DMS153 (cell line): ENCODE measurements around the gene ZNF519.
"Not testable (repeated sequence)": the region's sequence is repeated elsewhere in the genome, so short reads cannot be mapped to it uniquely, and the experiment has no call there.

Experiments
- DNase-seq: peaks from one replicate; lab custom pipeline; 2025; lab: John Stamatoyannopoulos, UW

The ZNF519 gene

DNA sequence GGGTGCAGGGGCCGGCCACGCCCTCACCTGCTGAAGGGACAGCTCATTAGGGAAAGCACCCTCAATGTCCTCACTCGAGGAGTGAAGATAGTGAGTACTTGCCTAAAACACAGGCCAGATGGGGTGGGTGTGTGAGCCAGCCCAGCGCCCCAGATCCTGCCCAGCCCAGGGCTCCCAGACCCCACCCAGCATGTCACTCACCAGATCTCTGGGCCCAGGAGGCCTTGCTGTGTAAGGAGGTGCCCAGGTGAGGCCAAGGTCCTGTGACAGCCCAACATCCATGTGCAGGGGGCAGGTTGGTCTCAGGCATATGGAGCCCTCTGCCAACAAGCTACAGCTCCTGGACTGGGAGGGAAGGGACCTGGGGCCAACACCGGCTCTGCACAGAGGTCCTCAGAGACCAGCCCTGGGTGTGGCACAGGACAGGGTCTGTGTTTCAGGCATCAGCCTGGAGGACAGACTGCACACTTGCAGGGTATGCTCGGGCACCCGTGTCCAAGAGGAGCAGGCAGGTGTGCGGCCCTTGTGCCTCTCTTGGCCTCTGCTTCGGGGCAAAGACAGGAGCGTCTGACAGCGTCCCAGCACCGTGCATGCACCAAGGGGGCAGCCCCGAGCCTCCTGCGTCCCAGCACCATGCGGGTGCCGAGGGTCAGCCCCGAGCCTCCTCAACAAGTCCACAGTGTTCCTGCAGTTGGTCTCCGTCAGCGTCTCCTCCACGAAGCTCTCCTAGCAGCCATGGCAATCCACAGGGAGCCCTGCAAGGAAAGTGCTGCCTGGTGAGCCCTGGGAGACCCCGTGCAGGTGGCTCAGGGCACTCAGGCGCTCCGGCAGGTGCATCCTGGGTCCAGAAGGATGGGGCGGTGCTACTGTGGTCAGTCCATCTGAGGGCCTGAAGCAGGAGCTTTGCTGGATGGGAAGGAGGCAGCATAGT is 16.0 kb upstream of the ZNF519 start:
- DNase-seq: not testable (repeated sequence)

DNA sequence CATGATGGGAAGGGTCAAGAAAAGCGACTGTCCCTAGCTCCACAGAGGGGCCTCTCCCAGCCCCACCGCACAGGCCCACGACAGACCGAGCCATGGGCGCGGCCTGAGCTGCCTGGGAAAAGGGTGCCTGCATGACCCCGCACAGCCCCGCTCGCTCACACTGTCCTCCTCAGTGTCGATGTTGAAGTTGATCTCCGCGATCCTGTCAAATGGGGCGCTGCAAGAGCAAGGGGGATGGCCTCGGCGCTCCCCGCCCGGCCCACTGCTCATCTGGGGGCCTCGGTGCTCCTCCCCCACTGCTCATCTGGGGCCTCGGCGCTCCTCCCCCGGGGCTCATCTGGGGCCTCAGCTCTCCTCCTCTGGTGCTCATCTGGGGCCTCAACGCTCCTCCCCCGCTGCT is 14.5 kb upstream of the ZNF519 start:
- not testable (repeated sequence) for DNase-seq

DNA sequence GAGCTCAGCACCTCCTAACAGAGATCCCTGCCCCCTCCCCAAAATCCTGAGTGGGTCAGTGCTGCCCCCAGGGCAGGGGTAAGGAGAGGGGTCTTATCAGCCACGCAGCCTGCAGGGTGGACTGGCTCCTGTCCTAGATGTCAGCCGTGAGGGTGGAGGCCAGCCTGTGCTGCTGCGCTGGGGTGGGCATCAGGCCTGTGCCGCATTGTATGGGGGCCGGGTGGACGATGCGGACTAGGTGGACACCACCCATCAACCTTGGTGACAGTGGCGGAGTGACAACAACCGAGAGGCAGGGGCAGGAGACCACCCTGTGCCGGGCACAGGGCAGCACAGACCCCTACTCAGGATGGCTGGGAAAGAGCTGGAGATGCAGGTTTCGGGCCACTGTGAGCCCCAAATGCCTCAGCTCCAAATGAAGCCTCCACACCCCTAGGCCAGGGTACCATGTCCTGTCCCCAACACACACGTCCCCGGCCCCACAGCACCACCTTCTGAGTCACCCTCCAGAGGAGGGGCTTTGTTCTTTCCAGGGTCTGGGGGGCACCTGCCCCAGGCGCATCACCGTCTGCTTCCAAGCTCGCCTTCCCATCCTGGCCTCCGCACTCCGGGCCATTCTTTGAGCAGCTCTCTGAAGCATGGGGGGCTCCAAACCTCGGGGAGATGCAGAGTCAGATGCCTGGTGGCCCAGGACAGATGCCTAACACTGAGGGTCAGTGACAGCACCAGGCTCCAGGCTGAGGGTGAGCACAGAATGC is 13.5 kb upstream of the ZNF519 start:
- DNase-seq: not testable (repeated sequence)

DNA sequence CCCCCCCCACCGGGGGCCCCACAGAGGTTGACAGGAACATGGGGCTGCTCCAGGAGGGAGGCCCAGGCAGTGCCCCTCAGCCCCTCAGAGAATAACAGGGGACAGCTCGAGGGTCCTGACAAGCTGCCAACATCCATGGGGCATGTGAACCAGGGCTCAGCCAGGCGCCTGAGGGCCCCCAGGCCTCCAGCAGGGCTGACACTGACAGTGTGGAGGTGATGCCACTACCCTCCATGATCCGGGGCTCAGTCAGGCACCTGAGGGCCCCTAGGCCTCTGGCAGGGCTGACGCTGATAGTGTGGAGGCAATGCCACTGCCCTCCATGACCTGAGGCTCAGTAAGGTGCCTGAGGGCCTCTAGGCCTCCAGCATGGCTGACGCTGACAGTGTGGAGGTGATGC is 12.8 kb upstream of the ZNF519 start:
- DNase-seq: not testable (repeated sequence)

DNA sequence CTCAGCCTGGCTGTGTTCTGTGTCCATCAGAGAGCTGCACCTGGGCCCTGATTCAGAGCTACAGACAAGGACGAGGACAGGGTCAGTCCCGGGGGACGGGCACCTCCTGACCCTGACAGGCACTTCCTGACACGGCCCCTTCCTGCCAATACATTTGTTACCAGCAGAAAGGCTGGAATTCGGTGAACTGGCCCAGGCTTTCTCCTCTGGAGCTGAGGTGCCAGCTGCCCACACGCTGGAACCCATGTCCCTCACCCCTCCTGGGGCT is 12.3 kb upstream of the ZNF519 start:
- DNase-seq: no peak

DNA sequence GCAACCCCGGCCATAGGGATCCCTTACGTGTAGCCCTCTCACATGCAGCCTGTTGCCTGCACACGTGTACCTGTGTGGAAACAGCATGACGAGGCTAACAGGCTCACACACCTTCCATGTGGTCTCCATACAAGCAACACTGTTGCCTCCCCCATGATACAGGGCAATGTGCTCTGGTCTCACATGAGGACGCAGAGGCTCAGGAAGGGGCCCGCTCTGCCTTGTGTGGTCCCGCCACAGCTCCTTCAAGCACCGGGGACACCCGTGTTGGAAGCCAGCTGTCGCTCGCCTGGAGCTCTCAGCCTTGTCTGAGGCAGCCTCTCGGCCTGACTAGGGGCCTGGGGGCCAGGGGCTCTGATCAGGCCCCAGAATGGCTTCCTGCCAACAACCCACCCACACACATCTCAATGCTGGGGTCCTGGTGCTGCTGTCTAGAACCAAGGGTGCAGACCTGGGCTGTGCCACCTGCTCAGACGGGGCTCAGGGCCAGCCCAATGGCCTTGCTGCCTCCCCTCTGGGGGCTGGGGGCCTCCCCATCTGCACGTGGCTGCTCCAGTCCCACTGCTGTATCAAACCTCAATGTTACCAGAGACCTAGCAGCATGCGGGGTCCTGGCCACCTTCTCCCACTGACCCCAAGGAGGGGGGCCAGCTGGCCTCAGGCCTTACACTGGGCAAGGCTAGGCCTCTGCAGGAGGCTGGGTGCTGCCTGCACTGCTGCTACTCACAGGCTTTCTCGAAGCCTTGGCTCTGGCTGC is 11.8 kb upstream of the ZNF519 start:
- DNase-seq: not testable (repeated sequence)

DNA sequence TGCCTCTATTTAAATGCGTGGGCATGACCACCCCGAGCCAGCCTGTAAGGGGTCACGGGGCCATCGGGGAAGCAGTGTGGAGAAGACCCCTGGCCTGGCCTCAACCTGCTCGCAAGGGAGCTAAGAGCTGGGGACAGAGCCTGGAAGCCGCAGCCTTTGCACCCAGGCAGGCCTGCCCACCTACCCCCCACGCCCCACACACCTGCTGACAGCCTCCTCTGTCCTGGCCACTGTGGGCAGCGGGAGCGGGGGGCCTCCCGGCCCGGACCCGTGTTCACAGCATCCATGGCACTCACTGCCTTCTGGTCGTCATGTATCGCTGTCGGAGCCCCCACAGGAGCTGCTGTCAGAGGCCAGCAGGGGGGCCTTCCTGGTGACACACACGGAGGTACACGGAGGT is 11.2 kb upstream of the ZNF519 start:
- not testable (repeated sequence) for DNase-seq

DNA sequence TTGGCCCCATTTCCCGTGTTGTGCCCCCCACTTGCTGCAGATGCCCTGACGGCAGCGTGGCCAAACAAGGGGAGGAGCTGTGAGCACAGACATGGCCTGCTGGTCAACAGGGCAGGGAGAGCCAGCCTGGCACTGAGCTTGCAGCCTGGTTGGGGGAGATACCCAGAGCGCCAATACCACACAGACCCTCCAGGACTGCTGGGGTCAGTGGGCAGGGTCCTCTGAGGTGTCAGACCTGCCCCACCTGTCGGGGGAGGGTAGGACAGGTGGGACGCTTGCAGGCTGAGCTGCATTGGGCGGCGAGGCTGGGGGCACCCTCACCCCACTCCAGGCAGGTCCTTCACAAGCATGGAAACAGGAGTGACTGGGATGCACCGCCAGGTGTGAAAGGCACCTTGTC is 9.9 kb upstream of the ZNF519 start:
- not testable (repeated sequence) for DNase-seq

DNA sequence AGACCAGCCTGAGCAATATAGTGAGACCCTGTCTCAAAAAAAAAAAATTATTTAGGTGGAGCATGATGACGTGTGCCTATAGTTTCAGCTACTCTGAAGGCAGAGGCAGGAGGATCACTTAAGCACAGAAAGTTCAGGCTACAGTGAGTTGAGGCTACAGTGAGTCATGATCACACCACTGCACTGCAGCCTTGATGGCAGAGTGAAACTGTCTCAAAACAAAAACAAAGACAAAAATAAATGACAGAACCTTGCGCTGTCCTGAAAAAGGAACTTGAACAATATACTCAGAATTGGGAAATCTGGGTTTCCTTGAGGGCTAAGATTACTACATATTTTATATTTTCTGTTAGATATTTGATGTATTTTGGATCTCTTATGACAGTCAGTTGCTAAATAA is 7.3 kb upstream of the ZNF519 start:
- DNase-seq: not testable (repeated sequence)

DNA sequence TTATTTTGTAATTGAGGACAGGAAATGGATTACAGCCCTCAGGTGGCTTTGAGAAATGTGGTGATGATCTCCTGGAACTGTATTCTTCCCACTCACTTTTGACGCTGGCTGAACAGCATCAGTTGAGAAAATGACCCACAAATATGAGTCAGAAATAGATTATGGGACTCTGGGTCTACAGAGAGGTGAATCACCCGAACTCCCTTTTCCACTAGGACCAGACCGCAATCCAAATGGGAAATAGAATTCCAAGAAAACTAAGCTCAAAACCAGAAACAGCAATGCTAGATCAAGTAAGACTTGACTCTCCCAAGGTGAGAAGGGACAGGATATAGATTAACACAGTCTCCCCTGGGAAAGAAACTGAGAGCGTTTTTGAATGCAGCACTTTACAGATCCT is 5.7 kb upstream of the ZNF519 start:
- not testable (repeated sequence) for DNase-seq

DNA sequence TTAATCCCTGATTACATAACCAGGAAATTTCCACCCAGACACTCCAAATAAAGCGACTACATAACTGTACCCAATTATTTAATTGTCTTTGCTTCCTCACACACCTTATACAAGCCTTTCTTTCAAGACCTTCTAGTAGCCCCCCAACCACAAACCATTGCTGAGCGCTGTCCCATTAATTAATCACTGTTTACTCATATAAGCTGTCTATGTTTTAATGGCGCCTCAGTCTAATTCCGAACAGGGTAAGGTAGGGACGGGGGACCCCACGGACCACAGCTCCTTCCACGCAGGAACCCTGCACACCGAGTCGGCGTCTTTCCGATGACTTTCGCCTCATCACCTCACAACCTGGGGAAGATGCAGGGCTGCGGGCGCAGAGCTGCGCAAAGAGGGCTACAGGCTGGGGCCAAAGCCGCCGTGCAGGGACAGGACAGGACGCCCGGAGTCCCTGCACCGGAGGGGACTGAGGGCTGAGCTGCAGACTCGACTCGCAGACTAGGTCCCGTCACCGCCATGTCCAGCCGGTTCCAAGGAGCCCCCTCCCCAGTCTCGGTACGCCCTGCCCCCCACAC is 452 bp downstream of the ZNF519 start:
- not testable (repeated sequence) for DNase-seq

DNA sequence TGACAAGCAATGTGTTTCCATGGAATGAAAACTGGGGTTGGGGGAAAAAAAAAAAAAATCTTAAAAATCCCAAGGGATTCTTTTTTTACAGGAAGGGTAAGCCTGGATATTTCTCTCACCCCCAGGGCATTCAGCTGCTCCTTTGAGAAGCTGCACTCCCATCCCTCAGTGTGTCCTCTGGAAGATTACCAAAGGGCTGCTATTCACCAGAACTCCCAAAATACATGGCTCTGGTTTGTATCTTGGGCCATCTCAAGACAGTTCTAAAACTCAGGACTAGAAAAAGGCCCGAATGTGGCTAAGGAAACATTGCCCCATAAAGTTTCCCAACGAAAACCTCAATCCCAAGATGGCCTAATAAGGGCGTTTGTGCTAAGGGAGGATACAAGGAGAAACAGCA is 1.4 kb downstream of the ZNF519 start:
- DNase-seq: not testable (repeated sequence)

DNA sequence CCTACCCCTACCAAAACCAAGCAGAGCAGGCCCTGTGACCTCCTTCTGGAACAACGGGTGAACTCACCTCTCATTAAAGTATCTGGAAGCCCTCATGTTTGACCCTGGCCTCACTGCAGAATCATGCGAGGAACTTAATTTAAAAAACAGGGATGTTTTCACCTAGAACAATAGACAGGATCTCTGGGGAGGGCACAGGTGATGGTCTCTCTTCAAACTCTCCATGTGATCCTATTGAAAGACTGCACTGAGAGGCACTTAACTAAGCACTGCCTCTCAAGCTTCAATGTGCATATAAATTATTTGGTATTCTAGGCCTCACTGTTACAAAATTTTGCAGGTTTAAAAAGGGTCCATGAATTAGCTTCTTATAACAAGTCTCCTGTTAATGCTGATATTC is 7.5 kb downstream of the ZNF519 start:
- DNase-seq: no peak

DNA sequence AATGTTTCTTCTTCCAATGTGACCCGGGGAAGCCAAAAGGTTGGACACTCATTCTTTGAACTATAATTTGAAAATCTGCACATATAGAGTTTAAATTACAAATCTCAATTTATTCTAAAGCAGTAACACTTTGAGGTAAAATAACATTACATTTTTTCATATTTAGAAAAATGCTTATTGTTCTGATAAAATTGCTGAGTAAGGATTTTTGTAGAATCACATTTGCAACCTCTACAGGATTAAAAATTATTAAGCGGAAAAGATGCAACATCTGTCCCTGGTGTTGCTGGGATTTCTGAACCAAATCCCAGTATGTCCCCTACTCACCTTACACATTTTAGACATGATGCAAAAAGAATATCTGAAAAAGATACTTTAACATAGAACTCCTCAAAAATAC is 10.1 kb downstream of the ZNF519 start:
- no peak for DNase-seq

DNA sequence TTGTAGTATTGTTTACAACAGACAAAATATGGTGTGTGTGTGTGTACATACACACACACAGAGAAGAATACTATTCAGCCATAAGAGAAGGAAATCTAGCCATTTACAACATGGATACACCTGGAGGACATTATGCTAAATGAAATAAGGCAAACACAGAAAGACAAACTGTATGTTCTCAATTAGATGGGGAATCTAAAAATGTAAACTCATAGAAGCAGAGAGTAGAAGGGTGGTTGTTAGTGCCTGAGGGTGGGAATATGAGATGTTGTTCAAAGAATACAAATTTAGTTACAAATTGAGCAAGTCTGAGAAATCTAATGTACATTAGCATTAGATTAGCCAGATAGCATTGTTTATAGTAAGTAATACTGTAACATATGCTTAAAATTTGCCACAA is 11.3 kb downstream of the ZNF519 start:
- no peak for DNase-seq

DNA sequence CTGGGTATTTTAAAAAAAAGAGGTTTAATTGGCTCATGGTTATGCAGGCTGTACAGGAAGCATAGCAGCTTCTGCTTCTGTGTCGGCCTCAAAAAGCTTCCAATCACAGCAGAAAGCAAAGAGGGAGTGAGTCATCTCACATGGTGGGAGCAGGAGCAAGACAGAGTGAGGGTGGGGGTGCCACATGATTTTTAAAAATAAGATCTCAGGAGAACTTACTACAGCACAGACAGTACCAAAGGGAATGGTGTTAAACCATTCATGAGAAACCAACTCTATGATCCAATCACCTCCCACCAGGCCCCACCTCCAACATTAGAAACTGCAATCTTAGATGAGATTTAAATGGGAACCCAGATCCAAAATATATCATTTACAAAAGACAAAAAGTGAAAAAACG is 14.6 kb downstream of the ZNF519 start:
- no peak for DNase-seq

DNA sequence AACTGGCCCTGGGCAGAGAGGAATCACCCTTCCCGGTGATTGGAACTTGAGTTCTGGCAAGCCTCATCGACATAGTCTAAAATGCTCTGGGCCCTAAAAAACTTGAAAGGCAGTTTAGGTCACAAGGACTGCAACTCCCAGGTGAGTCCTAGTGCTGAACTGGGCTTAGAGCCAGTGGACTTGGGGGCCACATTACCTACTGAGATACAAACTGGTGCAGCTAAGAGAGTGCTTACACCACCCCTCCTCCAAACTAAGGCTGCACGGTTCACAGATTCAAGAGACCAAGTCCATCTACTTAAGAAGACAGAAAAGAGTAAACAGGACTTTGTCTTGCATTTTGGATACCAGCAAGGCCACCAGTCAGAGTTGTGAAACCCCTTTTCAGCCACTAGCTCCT is 25.3 kb downstream of the ZNF519 start:
- no peak for DNase-seq

DNA sequence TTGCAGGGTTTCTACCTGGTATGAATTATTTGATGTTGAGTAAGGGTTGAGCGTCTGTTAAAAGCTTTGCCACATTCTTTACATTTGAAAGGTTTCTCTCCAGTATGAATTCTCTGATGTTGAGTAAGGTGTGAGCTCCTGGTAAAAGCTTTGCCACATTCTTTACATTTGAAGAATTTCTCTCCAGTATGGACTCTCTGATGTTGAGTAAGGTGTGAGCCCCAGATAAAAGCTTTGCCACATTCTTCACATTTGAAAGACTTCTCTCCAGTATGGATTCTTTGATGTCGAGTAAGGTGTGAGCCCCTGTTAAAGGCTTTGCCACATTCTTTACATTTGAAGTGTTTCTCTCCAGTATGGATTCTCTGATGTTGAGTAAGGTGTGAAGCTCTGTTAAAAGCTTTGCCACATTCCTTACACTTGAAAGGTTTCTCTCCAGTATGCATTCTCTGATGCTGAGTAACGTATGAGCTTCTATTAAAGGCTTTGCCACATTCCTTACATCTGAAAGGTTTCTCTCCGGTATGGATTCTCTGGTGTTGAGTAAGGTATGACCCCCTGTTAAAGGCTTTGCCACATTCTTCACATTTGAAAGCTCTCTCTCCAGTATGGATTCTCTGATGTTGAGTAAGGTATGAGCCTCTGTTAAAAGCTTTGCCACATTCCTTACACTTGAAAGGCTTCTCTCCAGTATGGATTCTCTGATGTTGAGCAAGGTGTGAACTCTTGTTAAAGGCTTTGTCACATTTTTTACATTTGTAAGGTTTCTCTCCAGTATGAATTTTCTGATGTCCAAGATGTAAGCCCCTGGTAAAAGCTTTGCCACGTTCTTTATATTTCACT is 27.1 kb downstream of the ZNF519 start:
- DNase-seq: no peak

DNA sequence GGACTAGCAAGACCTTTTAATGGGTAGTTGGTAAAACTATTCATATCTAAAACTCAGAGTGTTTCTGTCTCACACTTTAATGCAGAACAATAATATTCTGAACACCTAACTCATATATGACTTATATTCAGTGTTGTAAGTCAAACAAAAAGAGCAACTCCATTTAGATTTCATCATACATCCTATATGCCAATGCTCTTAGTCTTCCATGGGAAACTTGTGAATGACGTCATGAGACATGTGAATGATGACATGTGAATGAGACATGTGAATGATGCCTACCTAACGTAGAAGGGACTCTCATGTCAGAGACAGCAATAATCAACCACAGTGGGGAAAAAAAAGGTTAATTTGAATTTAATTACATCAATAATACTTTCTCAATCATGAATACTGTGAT is 28.0 kb downstream of the ZNF519 start:
- no peak for DNase-seq

DNA sequence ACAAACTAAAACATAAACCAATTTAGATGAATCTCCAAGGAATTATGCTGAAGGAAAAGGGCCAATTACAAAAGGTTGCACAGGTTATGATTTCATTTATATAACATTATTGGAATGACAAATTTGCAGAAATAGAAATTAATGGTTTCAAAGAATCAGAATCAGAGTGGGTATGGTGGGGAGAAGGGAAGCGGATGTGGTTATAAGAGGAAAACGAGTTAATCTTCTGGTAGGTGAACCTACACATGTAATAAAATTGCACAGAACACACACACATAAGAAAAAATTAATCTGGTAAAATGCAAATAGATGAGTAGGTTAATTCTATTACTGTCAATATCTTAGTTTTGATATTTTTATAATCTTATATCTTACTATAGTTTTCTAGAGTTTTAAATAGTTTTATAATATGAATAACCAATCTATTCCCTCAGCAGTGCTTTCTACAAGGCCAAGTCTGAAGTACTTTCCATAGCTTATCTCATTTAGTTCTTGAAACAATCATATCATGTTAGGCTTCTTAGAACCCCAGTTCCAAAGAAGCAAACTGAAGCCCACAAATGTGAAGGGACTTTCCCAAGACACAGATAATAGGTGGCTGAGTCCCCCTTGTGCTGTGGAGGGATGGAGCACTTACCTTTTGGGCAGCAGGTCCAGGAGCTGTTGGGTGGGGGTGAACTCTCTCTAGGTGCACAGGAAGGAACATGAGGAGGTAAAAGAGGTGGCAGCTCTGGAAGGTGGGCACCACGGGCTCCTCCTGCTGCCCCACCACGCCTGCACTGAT is 31.5 kb downstream of the ZNF519 start:
- DNase-seq: no peak

DNA sequence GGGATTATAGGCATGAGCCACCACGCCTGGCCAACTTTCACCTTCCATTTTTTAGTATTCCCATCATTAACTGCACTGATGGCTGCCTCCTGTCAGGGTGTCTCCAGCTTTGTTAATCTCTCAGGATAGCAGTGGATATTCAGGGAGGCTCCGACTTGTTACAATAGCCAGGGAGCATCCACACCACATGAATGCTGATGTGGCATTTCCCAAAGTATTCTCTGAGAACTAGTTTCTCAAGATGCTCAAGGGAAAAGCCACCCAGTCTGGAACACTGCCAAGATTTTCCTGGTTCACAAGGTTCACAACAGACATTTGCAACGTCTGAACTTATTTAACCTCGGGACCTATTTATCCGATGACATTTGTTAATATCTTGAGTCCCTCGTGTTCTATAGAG is 33.8 kb downstream of the ZNF519 start:
- DNase-seq: no peak
